ENCODE results near the gene MGAT1.

The MGAT1 gene

GRCh38 chr5:180848878-180849277 lies 46.3 kb upstream of the MGAT1 start:
- H3K9ac ChIP-seq (ENCODE audit: low read depth, low read length): no peak overlapping the region
- H2AFZ ChIP-seq (ENCODE audit: low read depth, low read length): no peak overlapping the region
- no peaks in the 10 kb centered on the region for H3K27me3 ChIP-seq (ENCODE audit: insufficient read depth, low read length, poor library complexity)
- H3K4me2 ChIP-seq (ENCODE audit: insufficient read depth, low read length): no peak overlapping the region
- H3K4me3 ChIP-seq (ENCODE audit: low read depth in 1 of 2, low read length in 2 of 2): no peak overlapping the region
- no peak overlapping the region for H3K27ac ChIP-seq (ENCODE audit: low read length)
- ATAC-seq (ENCODE audit: insufficient read depth, low read depth) (no peak), DNase-seq (no peak)
- H3K9me3 ChIP-seq (ENCODE audit: insufficient read depth, low read length, severe bottlenecking): peaks cover 24% of the 10 kb centered on the region
- H3K36me3 ChIP-seq (ENCODE audit: insufficient read depth, low read length): peaks cover 67% of the 10 kb centered on the region
- no peaks in the 10 kb centered on the region for H3K4me1 ChIP-seq (ENCODE audit: insufficient read depth, low read length)
- H4K20me1 ChIP-seq (ENCODE audit: insufficient read depth, low read length): no peaks in the 10 kb centered on the region
- TF ChIP-seq EZH2 (IDR thresholded peaks at IDR 0.05; ENCODE audit: borderline replicate concordance, low read depth, low read length, severe bottlenecking) (no peak), CTCF (IDR thresholded peaks at IDR 0.05; ENCODE audit: borderline replicate concordance, extremely low read depth, low read length, poor library complexity, severe bottlenecking) (no peak)
- peaks cover 10% of the 10 kb centered on the region; the same call in 1 of the 2 replicates for H3K79me2 ChIP-seq (ENCODE audit: insufficient read depth, low read length)

GRCh38 chr5:180848265-180848664 lies 45.7 kb upstream of the MGAT1 start:
- no peak for ATAC-seq (ENCODE audit: insufficient read depth, low read depth)
- H3K36me3 ChIP-seq (ENCODE audit: insufficient read depth, low read length): peaks cover 62% of the 10 kb centered on the region

GRCh38 chr5:180847026-180847425 lies 44.4 kb upstream of the MGAT1 start:
- Histone ChIP-seq H3K4me1 (ENCODE audit: insufficient read depth, low read length) (no peaks in the 10 kb centered on the region), H3K4me2 (ENCODE audit: insufficient read depth, low read length) (no peak overlapping the region), H3K4me3 (ENCODE audit: low read depth in 1 of 2, low read length in 2 of 2) (no peak overlapping the region), H3K27ac (ENCODE audit: low read length) (no peak overlapping the region), H3K27me3 (ENCODE audit: insufficient read depth, low read length, poor library complexity) (no peaks in the 10 kb centered on the region), H4K20me1 (ENCODE audit: insufficient read depth, low read length) (no peaks in the 10 kb centered on the region), H3K9me3 (ENCODE audit: insufficient read depth, low read length, severe bottlenecking) (peaks cover 24% of the 10 kb centered on the region), H3K9ac (ENCODE audit: low read depth, low read length) (no peak overlapping the region), H3K79me2 (ENCODE audit: insufficient read depth, low read length) (no peaks in the 10 kb centered on the region), H3K36me3 (ENCODE audit: insufficient read depth, low read length) (peaks cover 49% of the 10 kb centered on the region), H2AFZ (ENCODE audit: low read depth, low read length) (no peak overlapping the region)
- no peak for ATAC-seq (ENCODE audit: insufficient read depth, low read depth)
- no peak for DNase-seq
- TF ChIP-seq EZH2 (IDR thresholded peaks at IDR 0.05; ENCODE audit: borderline replicate concordance, low read depth, low read length, severe bottlenecking) (no peak), CTCF (IDR thresholded peaks at IDR 0.05; ENCODE audit: borderline replicate concordance, extremely low read depth, low read length, poor library complexity, severe bottlenecking) (no peak)

More at GRCh38 chr5:180848265-180848664, 45.7 kb upstream of the MGAT1 start:
- TF ChIP-seq EZH2 (IDR thresholded peaks at IDR 0.05; ENCODE audit: borderline replicate concordance, low read depth, low read length, severe bottlenecking): no peak
- TF ChIP-seq CTCF (IDR thresholded peaks at IDR 0.05; ENCODE audit: borderline replicate concordance, extremely low read depth, low read length, poor library complexity, severe bottlenecking): no peak
- no peak overlapping the region for H3K9ac ChIP-seq (ENCODE audit: low read depth, low read length)
- H2AFZ ChIP-seq (ENCODE audit: low read depth, low read length): no peak overlapping the region
- H3K27me3 ChIP-seq (ENCODE audit: insufficient read depth, low read length, poor library complexity): no peaks in the 10 kb centered on the region
- H3K27ac ChIP-seq (ENCODE audit: low read length): no peak overlapping the region
- DNase-seq: no peak
- no peaks in the 10 kb centered on the region for H3K4me1 ChIP-seq (ENCODE audit: insufficient read depth, low read length)
- no peak overlapping the region for H3K4me2 ChIP-seq (ENCODE audit: insufficient read depth, low read length)
- H3K4me3 ChIP-seq (ENCODE audit: low read depth in 1 of 2, low read length in 2 of 2): no peak overlapping the region
- H3K9me3 ChIP-seq (ENCODE audit: insufficient read depth, low read length, severe bottlenecking): peaks cover 24% of the 10 kb centered on the region
- peaks cover 5% of the 10 kb centered on the region; the same call in 1 of the 2 replicates for H3K79me2 ChIP-seq (ENCODE audit: insufficient read depth, low read length)
- H4K20me1 ChIP-seq (ENCODE audit: insufficient read depth, low read length): no peaks in the 10 kb centered on the region

- H3K9me3 ChIP-seq (ENCODE audit: insufficient read depth, low read length, severe bottlenecking): peaks cover 8% of the 10 kb centered on the region
- H3K27ac ChIP-seq (ENCODE audit: low read length): no peak overlapping the region
- no peaks in the 10 kb centered on the region for H3K27me3 ChIP-seq (ENCODE audit: insufficient read depth, low read length, poor library complexity)
- no peak overlapping the region for H3K9ac ChIP-seq (ENCODE audit: low read depth, low read length)
- peaks cover 27% of the 10 kb centered on the region for H3K36me3 ChIP-seq (ENCODE audit: insufficient read depth, low read length)
- no peaks in the 10 kb centered on the region for H3K79me2 ChIP-seq (ENCODE audit: insufficient read depth, low read length)
- no peak for DNase-seq
- no peak overlapping the region for H2AFZ ChIP-seq (ENCODE audit: low read depth, low read length)
- no peak overlapping the region for H3K4me2 ChIP-seq (ENCODE audit: insufficient read depth, low read length)
- no peaks in the 10 kb centered on the region for H4K20me1 ChIP-seq (ENCODE audit: insufficient read depth, low read length)
- no peak for ATAC-seq (ENCODE audit: insufficient read depth, low read depth)
- TF ChIP-seq CTCF (IDR thresholded peaks at IDR 0.05; ENCODE audit: borderline replicate concordance, extremely low read depth, low read length, poor library complexity, severe bottlenecking) (no peak), EZH2 (IDR thresholded peaks at IDR 0.05; ENCODE audit: borderline replicate concordance, low read depth, low read length, severe bottlenecking) (no peak)
- H3K4me1 ChIP-seq (ENCODE audit: insufficient read depth, low read length): no peaks in the 10 kb centered on the region
- no peak overlapping the region for H3K4me3 ChIP-seq (ENCODE audit: low read depth in 1 of 2, low read length in 2 of 2)
Observed at GRCh38 chr5:180844858-180845257, 42.3 kb upstream of the MGAT1 start.
